NB4 (cell line): ENCODE results near the gene LYZL2.
"Not testable (repeated sequence)": the region's sequence is repeated elsewhere in the genome, so short reads cannot be mapped to it uniquely, and the experiment has no call there.

ENCODE experiments used
- MYC ChIP-seq: IDR thresholded peaks from 2 replicates; pipeline ENCODE4 v1.6.1; 2011; ENCODE audit warnings: low read depth, low read length
- POLR2A ChIP-seq: IDR thresholded peaks from 2 replicates; pipeline ENCODE4 v1.6.1; 2011; ENCODE audit warnings: mild to moderate bottlenecking; ENCODE audit not compliant: insufficient read length; ENCODE audit errors: extremely low read depth
- TF ChIP-seq, protein P1 (sequence below): IDR thresholded peaks from one replicate; pipeline ENCODE4 v1.5.1; 2012; ENCODE audit warnings: low read depth, low read length
- TF ChIP-seq, protein P2 (sequence below): IDR thresholded peaks from 2 replicates; pipeline ENCODE4 v1.6.1; 2011; ENCODE audit warnings: low read depth, low read length

DNA sequence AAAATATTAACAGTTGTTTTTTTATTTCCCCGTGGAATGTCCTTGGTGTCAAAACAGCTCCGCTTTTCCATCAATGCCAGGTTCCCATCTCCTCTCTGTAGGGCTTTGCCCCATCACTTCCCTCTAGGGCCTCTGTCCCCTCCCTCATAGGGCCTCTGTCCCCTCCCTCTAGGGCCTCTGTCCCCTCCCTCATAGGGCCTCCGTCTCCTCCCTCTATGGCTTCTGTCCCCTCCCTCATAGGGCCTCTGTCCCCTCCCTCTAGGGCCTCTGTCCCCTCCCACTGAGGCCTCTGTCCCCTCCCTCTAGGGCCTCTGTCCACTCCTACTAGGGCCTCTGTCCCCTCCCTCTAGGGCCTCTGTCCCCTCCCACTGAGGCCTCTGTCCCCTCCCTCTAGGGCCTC is 47.6 kb upstream of the LYZL2 start:
- TF ChIP-seq, protein P1, sequence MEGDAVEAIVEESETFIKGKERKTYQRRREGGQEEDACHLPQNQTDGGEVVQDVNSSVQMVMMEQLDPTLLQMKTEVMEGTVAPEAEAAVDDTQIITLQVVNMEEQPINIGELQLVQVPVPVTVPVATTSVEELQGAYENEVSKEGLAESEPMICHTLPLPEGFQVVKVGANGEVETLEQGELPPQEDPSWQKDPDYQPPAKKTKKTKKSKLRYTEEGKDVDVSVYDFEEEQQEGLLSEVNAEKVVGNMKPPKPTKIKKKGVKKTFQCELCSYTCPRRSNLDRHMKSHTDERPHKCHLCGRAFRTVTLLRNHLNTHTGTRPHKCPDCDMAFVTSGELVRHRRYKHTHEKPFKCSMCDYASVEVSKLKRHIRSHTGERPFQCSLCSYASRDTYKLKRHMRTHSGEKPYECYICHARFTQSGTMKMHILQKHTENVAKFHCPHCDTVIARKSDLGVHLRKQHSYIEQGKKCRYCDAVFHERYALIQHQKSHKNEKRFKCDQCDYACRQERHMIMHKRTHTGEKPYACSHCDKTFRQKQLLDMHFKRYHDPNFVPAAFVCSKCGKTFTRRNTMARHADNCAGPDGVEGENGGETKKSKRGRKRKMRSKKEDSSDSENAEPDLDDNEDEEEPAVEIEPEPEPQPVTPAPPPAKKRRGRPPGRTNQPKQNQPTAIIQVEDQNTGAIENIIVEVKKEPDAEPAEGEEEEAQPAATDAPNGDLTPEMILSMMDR = not testable (repeated sequence)
- TF ChIP-seq POLR2A, MYC: not testable (repeated sequence)
- TF ChIP-seq, protein P2, sequence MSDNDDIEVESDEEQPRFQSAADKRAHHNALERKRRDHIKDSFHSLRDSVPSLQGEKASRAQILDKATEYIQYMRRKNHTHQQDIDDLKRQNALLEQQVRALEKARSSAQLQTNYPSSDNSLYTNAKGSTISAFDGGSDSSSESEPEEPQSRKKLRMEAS = not testable (repeated sequence)
